ENCODE measurements around the gene IGLL5.

DNA sequence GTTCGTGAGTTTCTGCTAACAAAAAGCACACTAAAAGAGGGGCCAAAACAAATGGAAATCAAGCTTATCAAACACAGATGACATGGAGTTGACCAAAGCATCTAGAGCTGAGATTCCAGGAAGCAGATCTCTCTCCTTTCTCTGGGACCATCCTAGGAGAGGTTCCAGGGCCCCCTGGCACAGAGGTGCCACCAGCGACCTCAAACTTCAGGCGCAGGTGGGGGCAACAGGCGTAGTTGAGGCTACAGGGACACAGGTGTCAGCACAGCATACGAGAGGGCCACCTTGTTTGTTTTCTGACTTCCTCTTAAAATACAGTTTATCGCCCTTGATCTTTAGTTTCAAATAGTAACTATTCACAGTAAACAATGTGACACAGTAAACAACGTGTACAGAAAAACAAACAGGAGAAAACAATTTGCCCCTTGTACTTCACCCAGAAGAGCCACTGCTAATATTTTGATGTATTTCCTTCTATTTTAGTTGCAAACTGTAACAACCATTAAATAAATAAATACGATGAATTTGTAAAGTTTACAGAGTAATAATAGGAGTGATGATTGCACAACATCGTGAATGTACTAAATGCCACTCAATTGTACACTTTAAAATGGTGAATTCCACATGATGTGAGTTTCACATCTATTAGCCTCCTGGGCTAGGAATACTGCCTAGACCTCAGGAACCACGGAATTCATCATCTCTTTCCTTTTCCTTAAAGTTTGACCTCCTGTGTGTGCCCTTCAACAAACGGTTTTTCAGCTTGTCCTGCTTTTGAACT is 52.2 kb downstream of the IGLL5 start:
- TF ChIP-seq, protein P1, sequence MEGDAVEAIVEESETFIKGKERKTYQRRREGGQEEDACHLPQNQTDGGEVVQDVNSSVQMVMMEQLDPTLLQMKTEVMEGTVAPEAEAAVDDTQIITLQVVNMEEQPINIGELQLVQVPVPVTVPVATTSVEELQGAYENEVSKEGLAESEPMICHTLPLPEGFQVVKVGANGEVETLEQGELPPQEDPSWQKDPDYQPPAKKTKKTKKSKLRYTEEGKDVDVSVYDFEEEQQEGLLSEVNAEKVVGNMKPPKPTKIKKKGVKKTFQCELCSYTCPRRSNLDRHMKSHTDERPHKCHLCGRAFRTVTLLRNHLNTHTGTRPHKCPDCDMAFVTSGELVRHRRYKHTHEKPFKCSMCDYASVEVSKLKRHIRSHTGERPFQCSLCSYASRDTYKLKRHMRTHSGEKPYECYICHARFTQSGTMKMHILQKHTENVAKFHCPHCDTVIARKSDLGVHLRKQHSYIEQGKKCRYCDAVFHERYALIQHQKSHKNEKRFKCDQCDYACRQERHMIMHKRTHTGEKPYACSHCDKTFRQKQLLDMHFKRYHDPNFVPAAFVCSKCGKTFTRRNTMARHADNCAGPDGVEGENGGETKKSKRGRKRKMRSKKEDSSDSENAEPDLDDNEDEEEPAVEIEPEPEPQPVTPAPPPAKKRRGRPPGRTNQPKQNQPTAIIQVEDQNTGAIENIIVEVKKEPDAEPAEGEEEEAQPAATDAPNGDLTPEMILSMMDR (conservative IDR thresholded peaks at IDR 0.05; ENCODE audit: low read depth, low read length), result no peak
- TF ChIP-seq EZH2phosphoT487 (IDR thresholded peaks at IDR 0.05; ENCODE audit: borderline replicate concordance, low read length), result no peak

Data from PC-3 (cell line).